Uterus (tissue), 2 donors: Measurements from ENCODE around the gene C12orf76.

Experiments used
- POLR2A ChIP-seq, 2 donors: fragments of 450-650 bp; IDR thresholded peaks; one replicate each; pipeline ENCODE4 v1.6.1; 2016; ENCODE audit warnings: antibody characterized with exemption in 2 of 2, mild to moderate bottlenecking in 1 of 2, moderate library complexity in 1 of 2
- TF ChIP-seq, protein P1 (sequence below), 4 experiments: fragments of 200-600 bp in 2 of 4; fragments of 450-650 bp in 2 of 4; sonication (generic) in 2 of 4; IDR thresholded peaks; one replicate each; pipeline ENCODE4 v1.5.1; 2016 to 2019; ENCODE audit warnings: antibody characterized with exemption in 4 of 4, mild to moderate bottlenecking in 2 of 4, moderate library complexity in 1 of 4

DNA sequence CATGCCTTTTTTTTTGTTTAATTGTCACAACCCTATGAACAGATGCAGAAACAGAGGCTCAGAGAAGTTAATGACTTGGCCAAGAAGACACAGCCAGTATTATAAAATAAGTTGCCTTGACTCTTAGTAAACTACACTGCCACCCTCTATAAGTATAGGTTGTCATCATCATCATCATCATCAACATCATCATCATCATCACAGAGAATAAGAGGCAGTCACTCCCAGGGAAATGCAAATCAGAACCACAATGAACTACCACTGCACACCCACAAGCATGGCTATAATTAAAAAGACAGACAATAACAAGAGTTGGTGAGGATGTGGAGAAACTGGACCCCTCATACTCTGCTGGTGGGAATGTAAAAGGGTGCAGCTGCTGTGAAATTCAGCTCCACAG lies 23.2 kb upstream of the C12orf76 start:
- TF ChIP-seq, protein P1, sequence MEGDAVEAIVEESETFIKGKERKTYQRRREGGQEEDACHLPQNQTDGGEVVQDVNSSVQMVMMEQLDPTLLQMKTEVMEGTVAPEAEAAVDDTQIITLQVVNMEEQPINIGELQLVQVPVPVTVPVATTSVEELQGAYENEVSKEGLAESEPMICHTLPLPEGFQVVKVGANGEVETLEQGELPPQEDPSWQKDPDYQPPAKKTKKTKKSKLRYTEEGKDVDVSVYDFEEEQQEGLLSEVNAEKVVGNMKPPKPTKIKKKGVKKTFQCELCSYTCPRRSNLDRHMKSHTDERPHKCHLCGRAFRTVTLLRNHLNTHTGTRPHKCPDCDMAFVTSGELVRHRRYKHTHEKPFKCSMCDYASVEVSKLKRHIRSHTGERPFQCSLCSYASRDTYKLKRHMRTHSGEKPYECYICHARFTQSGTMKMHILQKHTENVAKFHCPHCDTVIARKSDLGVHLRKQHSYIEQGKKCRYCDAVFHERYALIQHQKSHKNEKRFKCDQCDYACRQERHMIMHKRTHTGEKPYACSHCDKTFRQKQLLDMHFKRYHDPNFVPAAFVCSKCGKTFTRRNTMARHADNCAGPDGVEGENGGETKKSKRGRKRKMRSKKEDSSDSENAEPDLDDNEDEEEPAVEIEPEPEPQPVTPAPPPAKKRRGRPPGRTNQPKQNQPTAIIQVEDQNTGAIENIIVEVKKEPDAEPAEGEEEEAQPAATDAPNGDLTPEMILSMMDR (IDR thresholded peaks at IDR 0.05) = no peak
- TF ChIP-seq POLR2A (IDR thresholded peaks at IDR 0.05) = no peak
